ENCODE measurements around the gene ERF.

ERF gene

DNA sequence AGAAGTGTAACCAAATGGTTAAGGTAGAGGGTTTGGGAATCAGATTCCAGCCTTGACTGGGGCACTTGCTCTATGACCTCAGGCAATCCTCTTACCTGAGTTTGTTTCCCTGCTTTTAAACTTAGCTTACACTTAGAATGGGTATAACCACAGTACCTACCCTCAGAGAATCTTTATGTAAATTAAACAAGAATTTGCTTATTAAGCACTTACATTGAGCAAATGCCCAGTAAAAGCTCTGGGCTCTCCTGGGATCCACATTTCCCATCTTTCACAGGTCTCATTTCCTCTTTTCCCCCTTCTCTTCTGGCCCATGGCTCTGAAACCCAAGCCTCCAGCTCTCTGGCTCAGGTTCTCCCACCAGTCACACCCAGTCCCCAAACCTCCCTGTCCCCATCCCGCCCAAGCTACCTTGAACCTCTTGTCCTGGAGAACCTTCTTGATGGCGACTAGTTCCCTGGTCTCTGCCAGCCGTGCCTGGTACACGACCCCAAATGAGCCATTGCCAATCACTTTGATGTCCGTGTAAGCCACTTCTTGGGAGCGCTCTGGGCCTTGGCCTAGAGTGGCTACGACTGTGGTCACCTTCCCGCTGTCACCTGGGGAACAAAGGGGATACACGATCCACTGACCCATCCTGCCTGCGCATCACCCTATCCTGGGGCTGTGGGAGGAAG, 15.2 kb downstream of the ERF start:
- DNase-seq = no peak

- no peak for DNase-seq
Observed at GRCh38 chr19:42235181-42235580, 19.7 kb downstream of the ERF start.

- DNase-seq = no peak
Observed at GRCh38 chr19:42234364-42234763, 20.6 kb downstream of the ERF start.

GRCh38 chr19:42233678-42234292, 21.1 kb downstream of the ERF start:
- no peak for DNase-seq

DNA sequence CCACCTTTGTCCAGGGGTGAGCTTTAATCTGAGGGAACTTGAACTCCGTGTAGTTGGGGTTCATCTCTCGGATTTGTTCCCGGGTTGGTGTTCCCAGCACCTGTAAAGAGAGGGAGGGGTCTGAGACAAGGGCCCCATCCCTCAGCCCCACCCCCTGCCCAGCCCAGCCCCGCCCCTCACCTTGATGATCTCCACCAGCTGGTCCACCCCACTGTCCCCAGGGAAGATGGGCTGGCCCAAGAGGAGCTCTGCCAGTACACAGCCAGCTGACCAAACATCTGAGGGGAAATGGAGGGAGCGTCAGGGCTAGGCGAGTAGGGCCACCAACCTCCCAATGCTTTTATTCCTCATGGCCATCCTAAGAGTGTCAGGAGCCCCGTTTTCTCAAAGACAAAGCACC, 21.8 kb downstream of the ERF start:
- no peak for DNase-seq

GRCh38 chr19:42232435-42232834, 22.5 kb downstream of the ERF start:
- no peak for DNase-seq

DNA sequence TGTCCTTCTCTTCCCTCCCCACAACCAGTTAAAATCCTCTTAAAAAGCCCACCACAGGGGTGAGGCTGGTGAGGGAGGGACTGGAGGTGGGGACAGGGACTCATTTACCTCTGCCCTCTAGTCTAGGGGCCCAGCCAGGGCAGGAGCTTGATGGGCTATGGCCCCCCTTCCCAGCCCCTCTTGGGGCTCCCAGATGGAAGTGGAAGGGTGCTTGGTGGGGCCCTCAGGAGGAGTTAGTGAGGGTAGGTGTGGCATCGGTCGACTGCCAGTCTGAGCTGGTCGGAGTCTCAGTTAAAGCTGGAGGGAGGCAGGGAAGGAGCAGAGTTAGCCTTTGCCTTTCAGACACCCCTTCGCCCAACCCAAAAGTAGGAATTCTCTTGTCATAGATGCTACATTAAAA, 24.4 kb downstream of the ERF start:
- DNase-seq = no peak

GRCh38 chr19:42229855-42230351, 25.0 kb downstream of the ERF start:
- no peak for DNase-seq

- no peak for DNase-seq
Observed at GRCh38 chr19:42229301-42229854, 25.6 kb downstream of the ERF start.

DNA sequence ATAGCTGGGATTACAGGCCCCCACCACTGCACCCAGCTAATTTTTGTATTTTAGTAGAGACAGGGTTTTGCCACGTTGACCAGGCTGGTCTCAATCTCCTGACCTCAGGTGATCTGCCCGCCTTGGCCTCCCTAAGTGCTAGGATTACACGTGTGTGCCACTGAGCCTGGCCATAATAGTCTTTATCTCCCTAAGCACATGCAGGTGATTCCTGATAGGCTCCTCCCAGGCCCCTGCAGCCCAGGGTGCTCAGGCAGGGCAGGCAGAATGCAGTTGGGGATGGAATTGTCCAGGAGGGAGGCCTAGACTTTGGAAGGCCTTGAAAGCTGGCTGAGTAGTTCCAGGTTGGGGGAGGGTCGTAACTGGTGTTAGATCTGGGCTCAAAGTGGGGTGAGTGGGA, 26.3 kb downstream of the ERF start:
- no peak for DNase-seq

- DNase-seq = no peak
Observed at GRCh38 chr19:42226886-42227285, 28.0 kb downstream of the ERF start.

GRCh38 chr19:42225718-42226292, 29.1 kb downstream of the ERF start:
- no peak for DNase-seq

- DNase-seq = no peak
Observed at GRCh38 chr19:42224940-42225717, 29.8 kb downstream of the ERF start.

- DNase-seq = no peak
Observed at GRCh38 chr19:42220751-42221097, 34.2 kb downstream of the ERF start.

DNA sequence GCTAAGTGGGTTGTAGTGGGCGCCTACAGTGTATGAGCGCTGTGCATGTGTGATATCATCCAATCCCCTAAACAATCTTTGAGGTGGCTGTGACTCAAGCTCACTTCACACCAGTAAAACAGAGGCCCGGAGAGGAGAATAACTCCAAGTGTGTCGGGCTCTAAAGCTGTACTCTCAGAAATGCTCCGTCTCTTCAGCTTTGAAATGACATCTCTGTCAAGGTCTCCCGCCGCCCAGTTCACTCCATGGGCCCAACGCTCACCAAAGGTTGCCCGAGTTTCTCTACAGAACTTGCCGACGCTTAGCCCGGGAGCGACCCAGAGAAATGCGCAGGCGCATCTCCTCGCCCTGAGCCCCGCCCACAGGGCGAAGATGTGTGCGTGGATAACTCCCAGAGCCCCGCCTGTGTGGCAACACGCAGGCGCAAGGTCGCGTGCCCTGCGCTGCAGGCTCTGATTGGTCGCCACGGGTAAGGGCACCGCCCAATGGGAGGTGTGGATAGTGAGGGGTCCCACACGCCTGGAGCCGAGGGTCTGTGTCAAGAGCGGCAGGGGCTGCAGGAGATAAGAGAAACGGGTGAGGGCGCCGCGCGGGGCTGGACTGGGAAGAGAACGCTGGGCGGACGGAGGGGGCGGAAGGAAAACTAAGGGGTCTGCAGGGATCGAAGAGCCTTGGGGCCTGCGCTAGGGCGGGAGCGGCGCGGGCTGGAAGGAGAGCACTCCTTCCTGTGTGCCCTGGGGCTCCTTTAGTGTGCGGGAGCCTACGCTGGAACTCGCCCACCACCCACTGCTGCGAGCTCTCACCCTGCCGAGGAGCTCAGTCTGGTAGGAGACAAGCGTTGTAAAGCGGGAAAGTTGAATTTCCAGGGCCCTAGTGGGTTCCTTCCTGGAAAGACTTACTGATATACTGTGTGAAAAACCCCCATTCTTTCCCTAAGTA, 34.8 kb downstream of the ERF start, which contains the start of gene ZNF526:
TSS of gene ZNF526 (plus strand) at position 501 of the 939 bp plus-strand sequence. CDS start 4,092 bp downstream, outside the sequence.
- peak; percentile 97 to 99 for DNase-seq

GRCh38 chr19:42217520-42218437, 37.1 kb downstream of the ERF start, which contains the start of gene DEDD2:
DEDD2 (minus strand) TSS chr19:42217677; CDS start chr19:42217007, 670 bp downstream.
- DNase-seq = peak; percentile 96 to 99

DNA sequence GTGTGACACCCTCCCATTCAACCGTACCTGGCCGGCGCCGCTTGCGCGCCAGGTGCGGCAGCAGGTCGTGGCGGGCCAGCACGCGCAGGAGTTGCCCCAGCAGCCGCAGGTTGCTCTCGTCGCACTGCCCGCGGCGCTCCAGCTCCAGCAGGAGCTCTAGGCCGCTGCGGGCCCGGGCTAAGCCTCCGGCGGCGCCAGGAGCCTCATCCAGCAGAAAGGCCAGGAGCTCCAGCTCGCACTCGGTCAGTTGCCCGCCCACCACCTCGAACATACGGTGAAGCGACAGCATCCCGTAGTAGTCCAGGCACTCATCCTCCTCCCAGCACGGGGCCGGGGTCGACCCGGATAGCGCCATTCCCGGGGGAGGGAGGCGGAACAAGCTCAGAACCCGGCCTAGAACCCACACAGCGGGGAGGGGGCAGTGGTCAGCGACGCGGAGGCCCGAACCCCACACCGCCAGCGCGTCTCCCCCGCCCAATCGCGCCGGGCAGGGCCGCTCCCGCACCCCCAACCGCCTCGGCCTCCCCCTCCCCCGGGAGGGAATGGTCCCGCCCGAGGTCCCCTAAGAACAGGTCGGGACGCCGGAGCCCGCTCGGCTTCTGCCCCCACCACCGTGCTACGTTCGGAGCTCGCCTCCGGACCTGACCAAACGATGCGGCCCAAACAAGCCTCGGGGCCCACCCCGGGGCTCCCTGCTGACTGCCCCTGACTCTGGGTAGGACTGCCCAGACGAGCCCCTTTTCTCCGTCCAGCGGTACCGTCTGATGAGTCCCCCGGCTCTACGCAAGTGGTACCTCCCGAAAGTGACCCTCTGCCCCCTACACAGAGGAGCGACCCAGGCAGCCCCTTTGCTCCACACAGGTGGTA, 38.0 kb downstream of the ERF start:
- peak in 1 of 2 experiments; percentile 41 for DNase-seq

GRCh38 chr19:42214810-42215485, 40.0 kb downstream of the ERF start:
- no peak for DNase-seq

DNA sequence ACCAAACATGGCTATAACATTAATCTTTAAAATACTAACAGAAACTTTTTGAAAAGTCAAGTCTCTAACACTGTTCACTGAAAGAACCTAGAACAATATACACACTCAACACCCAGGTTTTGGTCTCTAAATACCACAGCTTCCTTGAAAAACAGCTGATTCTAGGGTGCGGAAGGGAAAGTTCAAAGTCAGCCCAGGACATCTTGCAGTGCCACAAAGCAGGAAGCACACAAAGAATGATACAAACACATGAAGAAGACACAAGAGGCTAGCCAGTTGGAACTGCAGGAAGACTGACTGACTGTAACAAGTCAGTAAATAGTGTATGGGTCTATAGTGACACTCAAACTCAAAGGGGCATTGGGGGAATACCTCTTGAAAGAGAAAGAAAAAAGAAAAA, 42.0 kb downstream of the ERF start:
- DNase-seq = no peak
